PC-3 (cell line): ENCODE data around the gene CAPN6.

Experiments used
- EZH2 ChIP-seq: fragments of 300-600 bp; sonication (generic); IDR thresholded peaks from one replicate; pipeline ENCODE4 v1.6.1; 2017; ENCODE audit warnings: antibody characterized with exemption, mild to moderate bottlenecking, low read length; ENCODE audit not compliant: unreplicated experiment
- EZH2phosphoT487 ChIP-seq: fragments of 300-600 bp; sonication (generic); IDR thresholded peaks from 2 replicates; pipeline ENCODE4 v1.6.1; 2018; ENCODE audit warnings: mild to moderate bottlenecking, antibody characterized with exemption, low read length, borderline replicate concordance
- TF ChIP-seq, protein P1 (sequence below): fragments of 300-600 bp; sonication (generic); conservative IDR thresholded peaks from 2 replicates; pipeline ENCODE4 v1.5.1; 2017; ENCODE audit warnings: antibody characterized with exemption, low read depth, mild to moderate bottlenecking, low read length

DNA sequence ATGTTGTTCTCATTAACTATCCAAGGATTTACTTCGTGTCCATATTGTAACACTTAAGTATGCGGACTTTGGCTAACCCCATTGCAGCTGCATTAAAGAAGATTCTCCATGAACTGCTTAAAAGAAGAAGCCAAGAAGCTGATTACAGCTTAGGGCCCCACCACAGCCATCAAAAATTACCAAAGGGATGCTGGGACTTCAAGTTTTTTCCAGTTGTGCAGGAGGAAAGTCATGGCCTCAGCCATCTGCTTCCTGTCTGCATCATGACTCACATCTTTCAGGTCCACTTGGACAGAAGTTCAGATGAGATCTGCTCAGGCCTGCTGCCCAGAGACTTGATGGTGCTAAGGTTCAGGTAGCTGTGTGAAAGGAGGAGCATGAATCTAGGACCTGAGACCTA is 38.8 kb upstream of the CAPN6 start:
- TF ChIP-seq EZH2 (no peak), EZH2phosphoT487 (no peak)
- TF ChIP-seq, protein P1, sequence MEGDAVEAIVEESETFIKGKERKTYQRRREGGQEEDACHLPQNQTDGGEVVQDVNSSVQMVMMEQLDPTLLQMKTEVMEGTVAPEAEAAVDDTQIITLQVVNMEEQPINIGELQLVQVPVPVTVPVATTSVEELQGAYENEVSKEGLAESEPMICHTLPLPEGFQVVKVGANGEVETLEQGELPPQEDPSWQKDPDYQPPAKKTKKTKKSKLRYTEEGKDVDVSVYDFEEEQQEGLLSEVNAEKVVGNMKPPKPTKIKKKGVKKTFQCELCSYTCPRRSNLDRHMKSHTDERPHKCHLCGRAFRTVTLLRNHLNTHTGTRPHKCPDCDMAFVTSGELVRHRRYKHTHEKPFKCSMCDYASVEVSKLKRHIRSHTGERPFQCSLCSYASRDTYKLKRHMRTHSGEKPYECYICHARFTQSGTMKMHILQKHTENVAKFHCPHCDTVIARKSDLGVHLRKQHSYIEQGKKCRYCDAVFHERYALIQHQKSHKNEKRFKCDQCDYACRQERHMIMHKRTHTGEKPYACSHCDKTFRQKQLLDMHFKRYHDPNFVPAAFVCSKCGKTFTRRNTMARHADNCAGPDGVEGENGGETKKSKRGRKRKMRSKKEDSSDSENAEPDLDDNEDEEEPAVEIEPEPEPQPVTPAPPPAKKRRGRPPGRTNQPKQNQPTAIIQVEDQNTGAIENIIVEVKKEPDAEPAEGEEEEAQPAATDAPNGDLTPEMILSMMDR = no peak
